OCI-LY3 (cell line): Measurements from ENCODE around the gene CFAP251.

ENCODE experiments used
- H2AFZ ChIP-seq: fragments of 200-600, 300-600 bp; shearing (Covaris generic); 2 replicates; pipeline ENCODE4 v1.6.0; 2014; ENCODE audit warnings: antibody characterized with exemption, low read depth, low read length
- H3K27ac ChIP-seq: fragments of 200-600, 300-600 bp; sonication (generic); 2 replicates; pipeline ENCODE4 v1.5.1; 2014; ENCODE audit warnings: mild to moderate bottlenecking, low read length, moderate library complexity, mixed read lengths
- H3K27me3 ChIP-seq: fragments of 200-600, 300-600 bp; sonication (generic); 2 replicates; pipeline ENCODE4 v1.6.1; 2014; ENCODE audit warnings: low read depth, low read length, mixed read lengths
- H3K36me3 ChIP-seq: fragments of 200-600, 300-600 bp; sonication (generic); replicated peaks from 2 replicates; pipeline ENCODE3; 2014; ENCODE audit warnings: low read depth, low read length, mixed read lengths
- H3K4me1 ChIP-seq: fragments of 300-600, 200-600 bp; sonication (generic); 2 replicates; pipeline ENCODE4 v1.6.1; 2014; ENCODE audit warnings: low read length, mixed read lengths
- H3K4me2 ChIP-seq: fragments of 200-600, 300-600 bp; sonication (generic); 2 replicates; pipeline ENCODE4 v1.6.1; 2014; ENCODE audit warnings: low read length, mixed read lengths
- H3K4me3 ChIP-seq: fragments of 300-600, 200-600 bp; sonication (generic); 2 replicates; pipeline ENCODE4 v1.5.1; 2014; ENCODE audit warnings: antibody characterized with exemption, mild to moderate bottlenecking, low read length, moderate library complexity
- H3K79me2 ChIP-seq: fragments of 300-600, 200-600 bp; shearing (Covaris generic); 2 replicates; pipeline ENCODE4 v1.6.1; 2014; ENCODE audit warnings: mild to moderate bottlenecking, low read length, mixed read lengths
- H3K9ac ChIP-seq: fragments of 300-600, 200-600 bp; shearing (Covaris generic); 2 replicates; pipeline ENCODE4 v1.6.0; 2014; ENCODE audit warnings: mild to moderate bottlenecking, low read length, moderate library complexity
- H3K9me3 ChIP-seq: fragments of 200-600, 300-600 bp; shearing (Covaris generic); 2 replicates; pipeline ENCODE4 v1.6.1; 2014; ENCODE audit warnings: low read length, mixed read lengths; ENCODE audit not compliant: insufficient read depth
- H4K20me1 ChIP-seq: fragments of 200-600, 300-600 bp; sonication (generic); 2 replicates; pipeline ENCODE4 v1.6.1; 2016; ENCODE audit warnings: low read length, mixed read lengths; ENCODE audit not compliant: insufficient read depth
- CTCF ChIP-seq: fragments of 200-600, 300-600 bp; sonication (generic); IDR thresholded peaks from 2 replicates; pipeline ENCODE4 v1.5.1; 2014; ENCODE audit warnings: antibody characterized with exemption, low read length, low read depth
- EZH2phosphoT487 ChIP-seq: fragments of 200-600 bp; shearing (Covaris generic); IDR thresholded peaks from 2 replicates; pipeline ENCODE4 v1.6.1; 2018; ENCODE audit warnings: antibody characterized with exemption, mixed run types, low read depth

Gene CFAP251

GRCh38 chr12:122042910-122043309, 124.5 kb downstream of the CFAP251 start:
- Histone ChIP-seq H3K9ac (no peak overlapping the region), H3K79me2 (no peaks in the 10 kb centered on the region), H3K9me3 (no peaks in the 10 kb centered on the region), H3K36me3 (peaks cover 32% of the 10 kb centered on the region), H3K4me3 (no peak overlapping the region), H3K27ac (no peak overlapping the region), H3K27me3 (no peaks in the 10 kb centered on the region), H3K4me1 (peaks cover 14% of the 10 kb centered on the region), H2AFZ (no peak overlapping the region), H3K4me2 (no peak overlapping the region), H4K20me1 (no peaks in the 10 kb centered on the region; the same call in 1 of the 2 replicates)
- TF ChIP-seq EZH2phosphoT487: no peak
- TF ChIP-seq CTCF: no peak

GRCh38 chr12:122043476-122043875, 125.1 kb downstream of the CFAP251 start:
- Histone ChIP-seq H3K27me3 (no peaks in the 10 kb centered on the region), H3K79me2 (no peaks in the 10 kb centered on the region), H3K9ac (no peak overlapping the region), H3K4me1 (peaks cover 14% of the 10 kb centered on the region), H3K4me3 (no peak overlapping the region), H4K20me1 (no peaks in the 10 kb centered on the region; the same call in 1 of the 2 replicates), H3K4me2 (no peak overlapping the region), H3K36me3 (peaks cover 33% of the 10 kb centered on the region), H2AFZ (no peak overlapping the region), H3K27ac (no peak overlapping the region), H3K9me3 (no peaks in the 10 kb centered on the region)
- TF ChIP-seq CTCF (no peak), EZH2phosphoT487 (no peak)

GRCh38 chr12:122045262-122045661, 126.9 kb downstream of the CFAP251 start:
- Histone ChIP-seq H4K20me1 (no peaks in the 10 kb centered on the region; the same call in 1 of the 2 replicates), H3K4me3 (no peak overlapping the region), H3K4me1 (peaks cover 9% of the 10 kb centered on the region), H3K79me2 (no peaks in the 10 kb centered on the region), H3K27ac (no peak overlapping the region), H3K9me3 (no peaks in the 10 kb centered on the region), H2AFZ (no peak overlapping the region), H3K36me3 (peaks cover 28% of the 10 kb centered on the region), H3K27me3 (no peaks in the 10 kb centered on the region), H3K9ac (no peak overlapping the region), H3K4me2 (no peak overlapping the region)
- TF ChIP-seq CTCF: no peak
- TF ChIP-seq EZH2phosphoT487: no peak

- Histone ChIP-seq H3K79me2 (no peaks in the 10 kb centered on the region), H3K27me3 (no peaks in the 10 kb centered on the region), H3K4me1 (peaks cover under 1% of the 10 kb centered on the region; the same call in 1 of the 2 replicates), H4K20me1 (no peaks in the 10 kb centered on the region; the same call in 1 of the 2 replicates), H3K4me3 (no peak overlapping the region), H3K27ac (no peak overlapping the region), H3K36me3 (peaks cover 27% of the 10 kb centered on the region), H3K9ac (no peak overlapping the region), H2AFZ (no peak overlapping the region), H3K4me2 (no peak overlapping the region), H3K9me3 (no peaks in the 10 kb centered on the region)
- TF ChIP-seq CTCF (no peak), EZH2phosphoT487 (no peak)
Measured at GRCh38 chr12:122046145-122046544, 127.8 kb downstream of the CFAP251 start.
